CD4-positive, alpha-beta T cell treated with Interleukin-2 at 100 ng/mL for 4 hours (primary cell): Measurements from ENCODE around the gene NXPE3.

Experiments used
- DNase-seq: peaks from one replicate; pipeline ENCODE4 v3.0.0-alpha.2; 2020; ENCODE audit warnings: low spot score

NXPE3 gene

DNA sequence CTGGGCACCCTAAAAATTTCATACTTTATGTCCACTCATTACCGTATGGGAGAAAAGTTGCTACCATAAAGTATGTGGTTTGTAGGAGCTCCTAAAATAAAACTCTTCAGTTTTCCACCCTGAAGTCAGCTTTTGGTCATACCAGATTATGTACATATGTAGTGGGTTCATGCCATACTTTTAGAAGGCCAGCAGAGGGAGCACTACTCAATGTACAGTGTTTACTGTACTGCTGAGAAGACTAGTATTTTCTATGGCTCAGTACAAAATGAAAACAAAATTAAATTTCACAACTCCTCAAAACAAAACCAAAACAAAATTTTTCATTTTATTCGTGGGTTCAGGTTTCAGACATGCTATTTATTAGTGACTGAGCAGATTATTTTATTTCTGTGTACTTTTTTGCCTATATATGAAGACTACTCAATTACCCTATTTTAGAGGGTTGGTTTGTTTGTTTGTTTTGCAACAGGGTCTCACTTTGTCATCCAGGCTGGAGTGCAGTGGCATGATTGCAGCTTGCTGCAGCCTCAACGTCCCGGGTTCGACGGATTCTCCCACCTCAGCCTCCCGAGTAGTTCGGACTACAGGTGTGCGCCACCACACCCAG is 24.3 kb downstream of the NXPE3 start:
- DNase-seq: peak; percentile 83

DNA sequence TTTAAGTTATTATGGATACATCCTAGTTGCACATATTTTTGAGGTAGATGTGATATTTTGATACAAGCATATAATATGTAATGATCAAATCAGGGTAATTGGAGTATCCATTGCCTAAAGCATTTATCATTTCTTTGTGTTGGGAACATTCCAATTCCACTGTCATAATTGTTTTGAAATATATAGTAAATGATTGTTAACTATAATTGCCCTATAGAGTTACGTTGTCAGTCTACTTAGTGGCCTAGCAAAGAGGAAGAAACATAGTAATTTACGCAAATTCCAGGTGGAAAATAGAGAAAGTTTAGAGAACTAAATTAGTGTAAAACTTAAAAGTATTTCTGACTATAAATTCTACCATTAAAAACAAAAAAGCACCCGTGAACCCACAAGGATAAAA is 24.9 kb downstream of the NXPE3 start:
- DNase-seq: no peak

- DNase-seq: no peak
Observed at GRCh38 chr3:101806491-101806890, 27.5 kb downstream of the NXPE3 start.

- DNase-seq: no peak
Observed at GRCh38 chr3:101807888-101808287, 28.9 kb downstream of the NXPE3 start.

- DNase-seq: peak; percentile 70
Observed at GRCh38 chr3:101809178-101810021, 30.4 kb downstream of the NXPE3 start.

- DNase-seq: no peak
Observed at GRCh38 chr3:101810022-101810418, 31.0 kb downstream of the NXPE3 start.

DNA sequence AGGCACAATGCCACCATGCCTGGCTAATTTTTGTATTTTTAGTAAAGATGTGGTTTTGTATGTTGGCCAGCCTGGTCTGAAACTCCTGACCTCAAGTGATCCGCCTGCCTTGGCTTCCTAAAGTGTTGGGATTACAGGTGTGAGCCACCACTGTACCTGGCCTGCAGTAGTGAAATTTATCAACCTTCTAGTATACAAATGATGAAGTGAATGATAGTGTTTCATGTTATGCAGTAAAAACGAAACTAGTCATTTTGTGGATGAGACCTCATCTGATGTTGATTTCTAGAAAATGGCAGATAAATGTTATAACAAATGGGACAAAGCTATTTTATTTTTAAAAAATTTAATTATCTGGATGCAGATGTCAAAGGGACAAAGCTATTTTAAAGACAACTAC is 32.9 kb downstream of the NXPE3 start:
- DNase-seq: no peak

- no peak for DNase-seq
Observed at GRCh38 chr3:101812895-101813294, 33.9 kb downstream of the NXPE3 start.

DNA sequence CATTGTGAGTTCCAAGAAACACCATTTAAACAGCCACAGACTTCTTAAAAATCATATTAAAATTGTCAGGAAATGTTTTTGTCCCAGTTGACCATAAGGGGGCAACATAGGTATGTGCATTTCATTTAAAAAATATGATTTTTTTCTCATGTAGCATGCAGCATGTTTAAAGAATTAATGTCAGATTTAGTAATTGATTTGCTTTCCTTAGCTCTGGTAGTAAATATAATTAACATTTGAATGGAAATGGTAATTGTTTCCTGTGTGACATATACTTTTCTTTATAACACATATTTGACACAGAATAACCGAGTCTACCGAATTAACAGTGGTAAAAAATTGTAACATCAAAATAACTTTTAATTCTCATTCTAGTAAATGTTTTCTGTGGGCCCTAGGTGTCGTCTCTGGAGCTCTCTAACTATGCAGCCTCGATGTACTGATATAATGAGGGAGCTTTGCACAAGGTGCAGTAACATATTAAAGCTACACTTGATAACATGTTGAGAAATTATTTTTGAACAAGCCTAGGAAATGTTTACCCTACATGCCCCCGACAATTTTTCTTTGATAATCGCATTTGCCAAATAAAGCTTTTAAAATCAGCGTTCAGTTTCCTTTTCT is 34.9 kb downstream of the NXPE3 start:
- peak; percentile 64 for DNase-seq

- DNase-seq: peak; percentile 33
Observed at GRCh38 chr3:101814835-101815234, 35.8 kb downstream of the NXPE3 start.

GRCh38 chr3:101816215-101817149 is 37.5 kb downstream of the NXPE3 start:
- DNase-seq: no peak

DNA sequence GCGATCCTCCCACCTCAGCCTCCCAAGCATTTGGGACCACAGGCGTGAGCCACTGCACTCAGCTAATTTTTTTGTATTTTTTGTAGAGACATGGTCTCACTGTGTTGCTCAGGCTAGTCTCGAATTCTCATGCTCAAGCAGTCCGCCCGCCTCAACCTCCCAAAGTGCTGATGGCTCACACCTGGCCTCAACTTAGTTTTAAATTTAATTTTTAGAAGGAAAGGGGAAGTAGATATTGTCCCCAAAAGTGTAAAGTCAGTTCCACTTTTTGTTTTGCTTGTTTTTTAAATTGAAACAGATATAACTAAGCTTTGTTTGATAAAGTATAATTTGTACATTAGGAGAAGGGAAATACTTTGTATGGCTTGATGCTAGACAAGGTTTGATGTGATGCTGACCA is 39.0 kb downstream of the NXPE3 start:
- DNase-seq: no peak

GRCh38 chr3:101819649-101820206 is 40.7 kb downstream of the NXPE3 start:
- no peak for DNase-seq

DNA sequence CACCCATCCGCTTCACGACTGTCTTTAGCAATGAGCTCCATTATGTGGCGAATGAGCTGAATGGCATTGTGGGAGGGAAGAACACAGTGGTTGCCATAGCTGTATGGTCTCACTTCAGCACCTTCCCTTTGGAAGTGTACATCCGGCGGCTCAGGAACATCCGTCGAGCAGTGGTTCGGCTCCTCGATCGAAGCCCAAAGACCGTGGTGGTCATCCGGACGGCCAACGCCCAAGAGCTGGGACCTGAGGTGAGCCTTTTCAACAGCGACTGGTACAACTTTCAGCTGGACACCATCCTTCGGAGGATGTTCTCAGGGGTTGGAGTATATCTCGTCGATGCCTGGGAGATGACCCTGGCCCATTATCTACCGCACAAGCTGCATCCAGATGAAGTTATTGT is 42.5 kb downstream of the NXPE3 start:
- no peak for DNase-seq

- DNase-seq: no peak
Observed at GRCh38 chr3:101823525-101823924, 44.5 kb downstream of the NXPE3 start.

DNA sequence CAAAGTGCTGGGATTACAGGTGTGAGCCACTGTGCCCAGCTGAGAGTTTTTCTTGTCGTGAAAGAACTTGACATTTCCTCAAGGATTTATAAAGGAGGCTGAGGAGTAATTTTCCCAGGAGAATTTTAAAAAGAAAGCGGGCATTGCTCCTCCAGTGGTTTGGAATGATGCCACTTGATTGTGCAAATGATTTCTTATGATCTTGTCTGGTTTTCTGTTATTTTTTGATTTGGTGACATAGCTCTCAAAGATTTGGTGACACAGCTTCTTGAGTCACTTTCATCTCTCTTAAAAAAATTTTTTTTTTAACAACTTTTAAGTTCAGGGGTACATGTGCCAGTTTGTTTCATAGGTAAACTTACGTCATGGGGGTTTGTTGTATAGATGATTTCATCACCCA is 45.7 kb downstream of the NXPE3 start:
- no peak for DNase-seq

DNA sequence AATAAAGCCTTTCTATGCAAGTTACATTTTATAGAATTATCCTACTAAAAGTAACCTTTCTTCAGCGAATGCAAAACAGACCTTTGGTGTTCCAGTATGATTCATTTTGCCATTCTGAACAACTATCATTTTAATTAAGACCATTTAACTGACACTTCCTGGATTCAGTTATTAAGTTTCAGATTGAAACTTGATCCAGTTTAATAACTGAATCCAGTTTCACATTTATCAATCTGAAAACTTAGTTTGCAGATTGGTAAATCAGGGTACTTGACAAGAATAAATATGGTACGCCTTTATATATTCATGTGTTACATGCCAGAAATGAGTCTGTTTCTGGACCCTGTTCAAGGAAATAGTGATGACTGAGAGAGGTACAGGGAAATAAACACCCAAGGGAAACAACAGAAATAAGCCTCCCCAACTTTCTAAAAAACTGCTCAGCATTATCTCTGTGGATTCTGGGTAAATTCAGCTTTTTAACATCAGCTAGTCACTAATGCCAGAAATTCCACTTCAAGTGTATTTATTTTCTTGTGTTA is 47.0 kb downstream of the NXPE3 start:
- peak; percentile 26 for DNase-seq

GRCh38 chr3:101827211-101828174 is 48.5 kb downstream of the NXPE3 start:
- peak; percentile 81 for DNase-seq

GRCh38 chr3:101828276-101828675 is 49.3 kb downstream of the NXPE3 start:
- DNase-seq: no peak
